Spleen (tissue), 11 donors: ENCODE results near the gene SYNJ2. TPM values are rescaled to one million over a fixed set of nuclear protein-coding genes. Genes with fewer than 3 reads are reported as not detected.

ENCODE experiments used
- DNase-seq: peaks from one replicate; pipeline ENCODE4 v3.0.0-alpha.2; 2020
- H3K27ac ChIP-seq, 8 donors: fragments of 200-600 bp; sonication (generic) in 7 of 8; 1 replicate in 4 of 8; 2 replicates in 4 of 8; pipeline versions ENCODE4 v1.5.0 to v1.8.0; 2016 to 2021; ENCODE audit warnings: inconsistent platforms in 4 of 8, mild to moderate bottlenecking in 4 of 8, moderate library complexity in 1 of 8
- H3K27me3 ChIP-seq, 7 donors: fragments of 200-600 bp; sonication (generic) in 6 of 7; replicated peaks in 1 of 7; 1 replicate in 4 of 7; 2 replicates in 3 of 7; pipeline versions ENCODE4 v1.5.0 to v1.8.0; 2016 to 2021; ENCODE audit warnings: inconsistent platforms in 3 of 7, mild to moderate bottlenecking in 1 of 7
- H3K36me3 ChIP-seq, 6 donors: fragments of 200-600 bp; sonication (generic) in 5 of 6; 1 replicate in 4 of 6; 2 replicates in 2 of 6; pipeline versions ENCODE4 v1.5.0 to v1.8.0; 2016 to 2021; ENCODE audit warnings: inconsistent platforms in 2 of 6
- H3K4me1 ChIP-seq, 6 donors: fragments of 200-600 bp; sonication (generic) in 5 of 6; 1 replicate in 3 of 6; 2 replicates in 3 of 6; pipeline versions ENCODE4 v1.5.0 to v1.8.0; 2016 to 2021; ENCODE audit warnings: inconsistent platforms in 3 of 6
- H3K4me3 ChIP-seq, 8 donors: fragments of 200-600 bp; sonication (generic) in 7 of 8; 1 replicate in 4 of 8; 2 replicates in 4 of 8; pipeline versions ENCODE4 v1.5.0 to v1.8.0; 2016 to 2021; ENCODE audit warnings: inconsistent platforms in 4 of 8, mild to moderate bottlenecking in 4 of 8, moderate library complexity in 2 of 8
- H3K9me3 ChIP-seq, 8 donors: fragments of 200-600 bp; sonication (generic) in 7 of 8; 1 replicate in 4 of 8; 2 replicates in 4 of 8; pipeline versions ENCODE4 v1.5.0 to v1.8.0; 2016 to 2021; ENCODE audit warnings: inconsistent platforms in 4 of 8
- POLR2A ChIP-seq, 3 donors: fragments of 450-650 bp; IDR thresholded peaks; one replicate each; pipeline ENCODE4 v1.5.1; 2017; ENCODE audit warnings: antibody characterized with exemption in 3 of 3, mild to moderate bottlenecking in 1 of 3
- POLR2AphosphoS5 ChIP-seq, 3 donors: sonication (generic); formaldehyde crosslinking; IDR thresholded peaks; one replicate each; pipeline ENCODE4 v1.5.1; 2017; ENCODE audit warnings: antibody characterized with exemption in 3 of 3
- WGBS, 5 donors: extraction: QIAGEN DNeasy Blood & Tissue Kit in 3 of 5; methylation state at CpG; one replicate each; pipeline versions ENCODE4 v1.1.5 to v1.1.7; 2013 to 2018; 5-methylcytosine and 5-hydroxymethylcytosine counted together
- intact Hi-C: fragments of 100-400 bp; cut with DNase I; formaldehyde crosslinking; loops from one replicate; pipeline ENCODE4 v1.15.0; 2023; ENCODE audit warnings: low total_unique reads
- polyA plus RNA-seq, 3 donors: library from polyadenylated mRNA; stranded (reverse); fragments of 200-250 nt; gene quantifications; one replicate each; pipeline ENCODE4 v1.2.1, GENCODE V29; 2013
- total RNA-seq, 7 donors: library from RNA; depleted of rRNA in 3 of 7; stranded (reverse); fragments of >200 nt in 3 of 7; fragmentation: NEBNext Ultra II Directional in 4 of 7; extraction: Animal tissue kit (Norgen Biotek cat#: 25700) in 4 of 7; gene quantifications; one replicate each; pipeline versions ENCODE4 v1.1.0 to v1.2.1, GENCODE V29; 2016 to 2021
- TF ChIP-seq, protein P1 (sequence below), 11 experiments: fragments of 200-600 bp in 7 of 11; fragments of 450-650 bp in 4 of 11; sonication (generic) in 4 of 11; IDR thresholded peaks in 8 of 11; conservative IDR thresholded peaks in 3 of 11; 1 replicate in 7 of 11; 2 replicates in 4 of 11; pipeline versions ENCODE4 v1.4.0 to v1.8.0; 2016 to 2021; ENCODE audit warnings: antibody characterized with exemption in 11 of 11, inconsistent platforms in 4 of 11, mild to moderate bottlenecking in 1 of 11
- donor health status: healthy with polysubstance abuse.
- donor health status: DM: no; HTN: no; CAD: no; lungs with moderate emphysema.
- donor health status: DM: no; HTN: no; CAD: no.
- donor health status: Bipolar disorder and iron deficiency.
- donor health status: healthy.
- donor health status: DM: no; HTN: no; CAD: no.
- donor health status: DM: yes; HTN: yes; CAD: no.

Gene SYNJ2
- total and polyA plus RNA-seq, 10 donors, result 2.4 to 34.0 (median 9.2) TPM

DNA sequence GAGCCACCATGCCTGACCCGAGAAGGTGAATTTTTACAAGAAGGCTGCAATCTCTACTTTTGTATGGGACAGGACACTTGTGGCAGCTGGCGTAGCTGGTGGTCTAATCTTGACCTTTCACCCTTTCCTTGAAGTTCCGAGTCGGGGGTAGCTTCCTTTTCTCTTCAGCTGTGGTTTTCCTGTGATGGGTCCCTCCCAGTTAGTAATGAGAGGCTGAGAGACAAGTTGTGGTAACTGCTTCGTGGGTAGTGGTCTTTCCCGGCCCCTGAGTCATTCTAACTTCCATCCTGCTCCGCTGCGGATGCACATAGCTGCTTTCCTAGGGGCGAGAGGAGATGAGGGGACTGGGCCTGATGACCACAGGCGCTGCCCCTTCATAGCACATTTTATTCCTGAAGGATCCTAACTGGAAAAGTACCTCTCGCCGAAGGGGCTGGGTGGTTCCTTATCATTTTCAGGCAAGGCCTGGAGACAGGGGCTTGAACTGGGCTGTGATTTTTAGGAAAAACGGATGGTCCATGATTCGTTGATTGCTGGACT is 3.1 kb downstream of the SYNJ2 start:
- Histone ChIP-seq H3K27me3 (peaks cover 0 to 16% (median 0%) of the 10 kb centered on the region in 7 donors), H3K4me1 (peaks cover 11 to 77% (median 40%) of the 10 kb centered on the region in 6 donors), H3K36me3 (no peaks in the 10 kb centered on the region), H3K4me3 (no peak overlapping the region), H3K9me3 (no peaks in the 10 kb centered on the region), H3K27ac (no peak overlapping the region)
- intact Hi-C loops, result no loop called here
- 47 to 77% (median 56%) methylated on average over 14 of the region's 14 CpGs for WGBS, 5 donors
- no peak for TF ChIP-seq POLR2AphosphoS5 (IDR thresholded peaks at IDR 0.05)
- TF ChIP-seq, protein P1, sequence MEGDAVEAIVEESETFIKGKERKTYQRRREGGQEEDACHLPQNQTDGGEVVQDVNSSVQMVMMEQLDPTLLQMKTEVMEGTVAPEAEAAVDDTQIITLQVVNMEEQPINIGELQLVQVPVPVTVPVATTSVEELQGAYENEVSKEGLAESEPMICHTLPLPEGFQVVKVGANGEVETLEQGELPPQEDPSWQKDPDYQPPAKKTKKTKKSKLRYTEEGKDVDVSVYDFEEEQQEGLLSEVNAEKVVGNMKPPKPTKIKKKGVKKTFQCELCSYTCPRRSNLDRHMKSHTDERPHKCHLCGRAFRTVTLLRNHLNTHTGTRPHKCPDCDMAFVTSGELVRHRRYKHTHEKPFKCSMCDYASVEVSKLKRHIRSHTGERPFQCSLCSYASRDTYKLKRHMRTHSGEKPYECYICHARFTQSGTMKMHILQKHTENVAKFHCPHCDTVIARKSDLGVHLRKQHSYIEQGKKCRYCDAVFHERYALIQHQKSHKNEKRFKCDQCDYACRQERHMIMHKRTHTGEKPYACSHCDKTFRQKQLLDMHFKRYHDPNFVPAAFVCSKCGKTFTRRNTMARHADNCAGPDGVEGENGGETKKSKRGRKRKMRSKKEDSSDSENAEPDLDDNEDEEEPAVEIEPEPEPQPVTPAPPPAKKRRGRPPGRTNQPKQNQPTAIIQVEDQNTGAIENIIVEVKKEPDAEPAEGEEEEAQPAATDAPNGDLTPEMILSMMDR (IDR thresholded peaks at IDR 0.05 in 8 of 11, conservative IDR thresholded peaks at IDR 0.05 in 3 of 11), result no peak
- TF ChIP-seq POLR2A (IDR thresholded peaks at IDR 0.05), result no peak
- DNase-seq, result peak; percentile 33

DNA sequence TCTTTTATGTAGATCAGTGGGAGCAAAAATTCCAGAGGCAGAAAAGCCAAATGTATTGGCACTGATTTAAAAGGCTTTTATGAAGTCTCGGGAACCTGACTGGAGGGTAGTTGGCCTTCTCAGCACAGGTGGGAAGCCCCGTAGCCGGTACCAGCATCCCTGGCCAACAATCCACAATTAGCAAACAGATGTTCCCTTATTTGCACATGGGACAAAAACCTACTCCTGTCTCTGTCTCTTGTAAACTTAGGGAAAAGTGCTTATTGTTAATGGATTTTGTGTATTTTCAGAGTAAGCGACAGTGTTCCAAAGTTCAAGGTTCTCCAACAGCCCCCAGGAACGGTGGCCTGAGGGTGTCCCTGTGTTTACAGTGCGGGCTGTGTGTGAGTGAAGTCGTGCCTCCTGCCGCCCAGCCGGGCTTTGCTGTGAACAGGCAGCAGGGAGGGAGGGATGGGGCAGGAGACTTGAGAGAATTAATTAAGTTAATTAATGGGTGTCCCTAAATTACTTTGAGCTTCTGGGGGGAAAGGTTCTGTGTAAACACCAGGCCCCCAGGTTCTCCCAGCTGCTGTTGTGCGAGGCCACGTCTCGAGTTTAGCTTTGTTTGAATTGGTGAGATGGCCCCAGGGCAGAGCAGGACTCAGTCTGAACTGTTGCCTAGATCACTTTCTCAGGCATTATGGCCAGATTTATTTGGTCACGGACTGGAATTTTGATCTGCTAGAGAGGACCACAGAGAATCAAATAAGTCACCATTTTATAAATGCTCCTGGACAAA is 3.9 kb downstream of the SYNJ2 start:
- Histone ChIP-seq H3K27me3 (peaks cover 0 to 16% (median 0%) of the 10 kb centered on the region in 7 donors), H3K36me3 (no peaks in the 10 kb centered on the region), H3K4me1 (peaks cover 13 to 77% (median 48%) of the 10 kb centered on the region in 6 donors), H3K27ac (no peak overlapping the region), H3K9me3 (no peaks in the 10 kb centered on the region), H3K4me3 (no peak overlapping the region)
- intact Hi-C loops, result no loop called here
- peak; percentile 60 for DNase-seq
- TF ChIP-seq POLR2A (IDR thresholded peaks at IDR 0.05), result no peak
- TF ChIP-seq, protein P1 (IDR thresholded peaks at IDR 0.05 in 8 of 11, conservative IDR thresholded peaks at IDR 0.05 in 3 of 11), result no peak
- TF ChIP-seq POLR2AphosphoS5 (IDR thresholded peaks at IDR 0.05), result no peak
- 85 to 91% (median 88%) methylated on average over 13 of the region's 13 CpGs for WGBS, 5 donors

DNA sequence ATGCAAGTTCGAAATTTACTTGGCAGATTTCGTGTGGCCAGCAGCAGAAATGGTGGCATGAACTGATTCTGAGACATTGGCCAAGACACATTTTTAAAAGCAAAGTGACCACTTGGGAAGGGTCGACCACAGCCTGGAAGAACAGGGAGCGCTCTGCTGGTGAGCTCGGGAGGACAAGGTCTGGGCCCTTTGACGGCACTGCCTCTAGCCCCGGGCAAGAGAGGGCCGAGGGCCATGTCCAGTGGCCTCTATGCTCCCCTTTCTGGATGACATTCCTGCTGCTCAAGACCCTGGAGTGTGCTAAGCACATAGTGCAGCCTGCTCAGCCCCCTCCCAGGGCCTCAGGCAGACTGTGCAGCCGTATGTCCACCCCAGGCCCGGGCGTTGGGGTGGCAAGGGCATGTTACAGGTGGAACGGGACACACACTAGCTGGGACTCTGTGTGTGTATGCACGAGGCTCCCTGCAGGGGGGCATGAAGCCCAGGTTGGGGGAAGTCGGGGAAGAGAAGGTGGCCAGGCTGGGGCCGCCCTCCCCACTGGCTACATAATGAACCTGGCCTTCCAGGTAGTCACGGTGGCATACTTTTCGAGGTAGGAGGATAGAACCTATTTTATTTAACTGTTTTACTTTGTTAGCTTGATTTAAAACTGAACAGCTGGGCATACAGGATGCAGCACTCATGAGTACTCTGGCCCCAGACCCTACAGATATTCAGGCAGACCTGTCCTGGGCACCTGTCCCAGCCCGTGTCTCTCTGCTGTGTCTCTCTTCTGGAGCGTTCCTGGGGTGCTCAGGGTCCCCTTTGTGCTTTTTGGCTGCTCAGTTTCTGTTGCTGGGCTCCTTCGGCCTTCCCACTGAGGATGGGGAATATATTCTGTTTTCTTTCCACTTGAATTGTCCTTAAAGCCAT is 6.4 kb downstream of the SYNJ2 start:
- no peak overlapping the region for H3K27ac ChIP-seq
- no peak overlapping the region for H3K4me3 ChIP-seq
- TF ChIP-seq POLR2AphosphoS5 (IDR thresholded peaks at IDR 0.05), result no peak
- TF ChIP-seq POLR2A (IDR thresholded peaks at IDR 0.05), result no peak
- TF ChIP-seq, protein P1 (IDR thresholded peaks at IDR 0.05 in 8 of 11, conservative IDR thresholded peaks at IDR 0.05 in 3 of 11), result no peak
- H3K4me1 ChIP-seq, result peaks cover 7 to 60% (median 33%) of the 10 kb centered on the region in 6 donors
- H3K27me3 ChIP-seq, result no peaks in the 10 kb centered on the region
- no peaks in the 10 kb centered on the region for H3K36me3 ChIP-seq
- peak; percentile 66 for DNase-seq
- intact Hi-C loops, result no loop called here
- H3K9me3 ChIP-seq, result no peaks in the 10 kb centered on the region
- 88 to 95% (median 94%) methylated on average over 16 to 20 of the region's 20 CpGs for WGBS, 5 donors
